Measurements from ENCODE around the gene PRKAA1.
"Not testable (repeated sequence)": the region's sequence is repeated elsewhere in the genome, so short reads cannot be mapped to it uniquely, and the experiment has no call there.

DNA sequence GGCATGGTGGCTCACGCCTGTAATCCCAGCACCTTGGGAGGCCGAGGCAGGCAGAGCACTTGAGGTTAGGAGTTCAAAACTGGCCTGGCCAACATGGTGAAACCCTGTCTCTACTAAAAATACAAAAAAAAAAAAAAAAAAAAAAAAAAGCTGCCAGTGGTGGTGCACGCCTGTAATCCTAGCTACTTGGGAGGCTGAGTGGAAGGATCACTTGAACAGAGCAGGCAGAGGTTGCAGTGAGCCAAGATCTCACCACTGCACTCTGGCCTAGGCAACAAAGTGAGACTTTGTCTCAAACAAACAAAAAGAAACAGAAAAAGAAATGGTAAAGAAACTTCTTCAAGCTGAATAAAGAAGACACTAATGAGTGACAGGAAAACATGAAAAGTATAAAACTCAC lies 11.5 kb downstream of the PRKAA1 start:
- TF ChIP-seq, protein P1, sequence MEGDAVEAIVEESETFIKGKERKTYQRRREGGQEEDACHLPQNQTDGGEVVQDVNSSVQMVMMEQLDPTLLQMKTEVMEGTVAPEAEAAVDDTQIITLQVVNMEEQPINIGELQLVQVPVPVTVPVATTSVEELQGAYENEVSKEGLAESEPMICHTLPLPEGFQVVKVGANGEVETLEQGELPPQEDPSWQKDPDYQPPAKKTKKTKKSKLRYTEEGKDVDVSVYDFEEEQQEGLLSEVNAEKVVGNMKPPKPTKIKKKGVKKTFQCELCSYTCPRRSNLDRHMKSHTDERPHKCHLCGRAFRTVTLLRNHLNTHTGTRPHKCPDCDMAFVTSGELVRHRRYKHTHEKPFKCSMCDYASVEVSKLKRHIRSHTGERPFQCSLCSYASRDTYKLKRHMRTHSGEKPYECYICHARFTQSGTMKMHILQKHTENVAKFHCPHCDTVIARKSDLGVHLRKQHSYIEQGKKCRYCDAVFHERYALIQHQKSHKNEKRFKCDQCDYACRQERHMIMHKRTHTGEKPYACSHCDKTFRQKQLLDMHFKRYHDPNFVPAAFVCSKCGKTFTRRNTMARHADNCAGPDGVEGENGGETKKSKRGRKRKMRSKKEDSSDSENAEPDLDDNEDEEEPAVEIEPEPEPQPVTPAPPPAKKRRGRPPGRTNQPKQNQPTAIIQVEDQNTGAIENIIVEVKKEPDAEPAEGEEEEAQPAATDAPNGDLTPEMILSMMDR (IDR thresholded peaks at IDR 0.05; ENCODE audit: insufficient read depth, low read depth, low read length): not testable (repeated sequence)
- not testable (repeated sequence) for TF ChIP-seq EZH2 (IDR thresholded peaks at IDR 0.05; ENCODE audit: insufficient read depth, low read length)

All from astrocyte (in vitro differentiated cells and primary cell).